ENCODE measurements around the gene CEPT1.

CEPT1 gene

DNA sequence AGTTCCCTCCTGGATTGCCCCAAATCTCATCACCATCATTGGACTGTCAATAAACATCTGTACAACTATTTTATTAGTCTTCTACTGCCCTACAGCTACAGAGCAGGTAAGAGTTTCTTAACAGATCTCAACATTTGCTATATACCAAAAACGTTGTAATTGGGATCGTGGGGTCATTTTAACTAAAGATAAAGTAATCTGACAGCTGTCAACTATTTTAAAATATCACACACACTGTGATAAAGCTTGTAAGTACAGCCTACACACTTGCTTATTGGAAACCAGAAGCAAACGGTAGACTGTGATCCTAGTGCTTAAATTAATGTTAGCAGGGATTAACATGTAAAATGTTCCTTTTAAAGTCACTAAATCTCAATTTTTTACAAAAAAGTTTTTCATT, 7.9 kb downstream of the CEPT1 start:
- no peak for DNase-seq

DNA sequence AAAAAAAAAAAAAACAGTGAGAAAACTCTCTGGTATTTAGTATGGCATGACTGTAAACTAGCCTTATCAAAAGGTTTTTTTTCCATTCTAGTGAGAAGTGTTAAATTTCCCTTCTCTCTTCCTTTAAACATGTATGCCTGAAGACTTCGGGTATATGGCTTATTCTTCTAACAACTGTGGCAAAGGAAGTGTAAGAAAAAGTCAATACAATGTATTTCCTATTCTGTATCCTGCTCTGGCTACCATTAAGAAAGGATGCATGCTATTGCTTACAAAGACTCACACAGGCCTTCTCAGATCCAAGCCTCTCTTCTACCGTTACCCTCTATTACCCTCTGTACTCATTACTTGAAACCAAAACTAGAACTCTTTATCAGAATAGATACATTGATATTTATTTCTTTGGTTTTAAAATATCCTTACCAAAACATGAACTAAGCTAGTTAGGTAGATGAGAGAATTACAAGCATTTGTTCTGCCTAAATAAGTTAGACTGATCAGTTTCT, 8.4 kb downstream of the CEPT1 start:
- no peak for DNase-seq

DNA sequence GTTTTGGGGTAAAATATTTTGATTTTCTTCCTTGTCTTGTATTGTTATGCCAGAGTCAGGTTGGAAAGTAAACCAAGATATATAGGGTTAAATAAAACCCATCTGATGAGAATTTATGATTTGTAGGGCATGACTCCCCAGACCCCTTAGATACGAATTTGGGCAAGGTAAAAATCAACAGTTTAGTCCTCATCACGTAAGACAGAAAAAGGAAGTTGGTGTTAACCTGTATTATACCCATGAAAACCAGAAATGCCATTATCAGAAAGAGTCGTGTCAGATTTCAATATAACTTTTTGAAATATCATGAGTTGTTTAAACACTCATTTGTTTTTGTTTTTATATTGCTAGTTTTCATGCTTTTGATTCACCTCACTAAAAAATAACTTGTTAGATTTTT, 11.8 kb downstream of the CEPT1 start:
- no peak for DNase-seq

DNA sequence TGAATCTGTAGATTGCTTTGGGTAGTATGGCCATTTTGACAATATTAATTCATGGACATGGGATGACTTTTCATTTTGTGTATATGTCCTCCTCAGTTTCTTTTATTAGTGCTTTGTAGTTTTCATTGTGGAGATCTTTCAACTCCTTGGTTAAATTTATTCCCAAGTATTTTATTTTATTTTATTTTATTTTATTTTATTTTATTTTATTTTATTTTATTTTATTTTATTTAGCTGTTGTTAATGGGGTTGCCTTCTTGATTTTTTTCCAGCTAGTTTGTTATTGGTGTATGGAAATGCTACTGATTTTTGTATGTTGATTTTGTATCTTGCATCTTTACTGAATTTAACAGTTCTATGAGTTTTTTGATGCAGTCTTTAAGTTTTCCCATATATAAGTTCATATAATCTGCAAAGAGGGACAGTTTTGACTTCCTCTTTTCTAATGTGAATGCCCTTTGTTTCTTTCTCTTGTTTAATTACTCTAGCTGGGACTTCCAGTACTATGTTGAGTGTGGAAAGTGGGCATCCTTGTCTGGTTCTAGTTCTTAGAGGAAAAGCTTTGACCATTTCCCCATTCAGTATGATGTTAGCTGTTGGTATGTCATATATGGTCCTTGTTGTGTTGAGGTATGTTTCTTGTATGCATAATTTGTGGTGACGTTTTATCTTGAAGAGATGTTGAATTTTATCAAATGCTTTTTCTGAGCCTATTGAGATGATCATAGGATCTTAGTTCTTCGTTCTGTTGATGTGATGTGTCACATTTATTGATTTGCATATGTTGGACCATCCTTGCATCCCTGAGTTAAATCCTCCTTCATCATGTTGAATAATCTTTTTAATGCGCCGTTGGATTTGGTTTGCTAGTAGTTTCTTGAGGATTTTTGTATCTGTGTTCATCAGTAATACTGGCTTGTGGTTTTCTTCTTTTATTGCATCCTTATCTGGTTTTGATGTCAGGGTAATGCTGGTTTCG, 14.3 kb downstream of the CEPT1 start:
- no peak for DNase-seq

DNA sequence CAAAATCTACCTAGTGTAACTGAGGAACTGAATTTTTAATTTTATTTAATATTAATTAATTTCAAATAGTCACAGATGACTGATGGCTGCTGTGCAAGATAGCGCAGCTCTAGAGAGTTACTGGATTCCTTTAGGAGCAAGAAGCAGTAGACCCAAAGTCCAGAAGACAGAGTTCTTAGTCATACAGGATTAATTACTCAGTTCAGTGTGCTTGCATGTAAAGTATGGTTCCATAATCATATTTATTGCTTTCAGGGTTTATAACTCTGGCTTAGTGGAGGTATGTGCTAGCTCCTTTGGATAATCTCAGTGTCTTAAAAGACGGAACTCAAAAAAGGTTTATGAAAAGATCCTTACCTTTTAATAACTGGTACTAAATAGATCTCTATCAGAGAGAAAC, 17.4 kb downstream of the CEPT1 start:
- no peak for DNase-seq

DNA sequence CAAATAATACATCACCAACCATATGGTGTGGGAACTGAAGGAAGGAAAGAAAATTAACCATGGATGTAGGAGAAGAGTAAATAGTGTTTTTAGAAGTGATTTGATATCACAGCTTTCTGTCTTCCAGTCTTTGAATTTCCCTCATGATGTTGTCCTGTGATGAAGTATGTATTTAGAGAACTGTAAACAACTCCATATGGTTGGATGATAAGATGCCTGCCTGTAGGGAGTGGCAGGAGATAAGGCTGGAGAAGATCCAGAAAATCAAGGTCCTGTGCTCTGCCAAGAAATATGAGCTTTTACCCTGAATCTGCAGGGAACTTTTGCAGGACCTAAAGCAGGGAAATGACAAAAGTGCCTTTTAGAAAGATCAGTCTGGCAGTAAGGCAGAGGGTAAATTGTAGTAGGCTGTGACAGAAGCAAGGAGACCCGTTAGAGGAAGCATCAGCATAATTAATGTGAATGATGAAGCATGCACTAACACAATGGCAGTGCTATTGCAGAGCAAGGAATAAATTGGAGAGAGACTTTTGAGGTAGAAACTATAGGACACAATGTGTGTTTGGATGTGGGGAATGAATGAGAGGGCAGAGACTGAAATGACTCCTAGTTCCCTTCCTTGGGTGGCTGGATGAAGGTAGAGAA, 21.9 kb downstream of the CEPT1 start:
- no peak for DNase-seq

DNA sequence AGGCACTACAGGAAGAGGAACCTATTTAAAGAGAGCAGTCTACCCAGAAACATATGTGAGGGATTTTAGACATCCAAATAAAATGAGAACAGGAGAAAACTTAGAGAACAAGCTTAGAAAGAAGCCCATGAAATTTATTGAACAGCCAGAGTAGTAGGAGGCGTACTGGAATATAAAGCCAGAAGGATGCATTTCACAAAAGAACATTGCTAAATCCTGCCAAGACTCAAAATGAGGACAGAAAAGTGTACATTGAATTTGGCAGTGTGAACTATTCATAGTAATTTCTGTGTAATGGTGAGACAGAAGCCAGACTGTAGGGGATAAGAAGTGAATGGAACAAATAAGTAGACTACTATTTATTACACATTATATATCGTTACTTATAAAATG, 22.5 kb downstream of the CEPT1 start:
- DNase-seq: no peak

DNA sequence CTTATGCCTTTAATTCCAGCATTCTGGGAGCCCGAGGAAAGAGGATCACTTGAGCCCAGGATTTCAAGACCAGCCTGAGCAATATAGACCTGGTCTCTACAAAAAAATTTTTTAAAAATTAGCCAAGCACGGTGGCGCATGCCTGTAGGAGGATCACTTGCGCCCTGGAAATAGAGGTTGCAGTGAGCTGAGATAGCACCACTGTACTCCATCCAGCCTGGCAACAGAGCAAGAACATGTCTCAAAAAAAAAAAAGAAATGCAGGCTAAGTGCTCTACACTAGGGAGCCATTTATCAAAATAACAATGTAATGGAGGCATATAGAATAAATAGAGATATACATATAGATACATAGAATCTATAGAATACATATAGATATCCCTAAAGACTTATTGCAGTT, 23.3 kb downstream of the CEPT1 start:
- no peak for DNase-seq

DNA sequence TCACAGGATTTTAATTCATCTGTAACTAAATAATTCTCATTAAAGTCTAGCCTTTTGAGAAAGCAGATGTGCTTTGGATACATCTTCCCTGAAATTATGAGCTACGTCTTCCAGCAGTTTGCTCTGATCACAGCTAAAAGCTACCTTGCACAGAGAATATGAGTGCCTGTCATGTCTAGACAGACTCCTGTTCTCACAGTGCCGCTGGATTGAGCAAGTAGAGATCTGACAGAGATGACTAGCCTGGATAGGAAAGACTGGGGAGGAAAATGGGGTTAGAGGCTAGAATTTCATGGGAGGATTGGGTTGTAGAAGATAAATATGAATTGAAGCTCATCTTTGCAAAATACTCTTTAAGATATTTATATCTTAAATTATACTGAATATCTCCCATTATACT, 24.1 kb downstream of the CEPT1 start:
- no peak for DNase-seq

DNA sequence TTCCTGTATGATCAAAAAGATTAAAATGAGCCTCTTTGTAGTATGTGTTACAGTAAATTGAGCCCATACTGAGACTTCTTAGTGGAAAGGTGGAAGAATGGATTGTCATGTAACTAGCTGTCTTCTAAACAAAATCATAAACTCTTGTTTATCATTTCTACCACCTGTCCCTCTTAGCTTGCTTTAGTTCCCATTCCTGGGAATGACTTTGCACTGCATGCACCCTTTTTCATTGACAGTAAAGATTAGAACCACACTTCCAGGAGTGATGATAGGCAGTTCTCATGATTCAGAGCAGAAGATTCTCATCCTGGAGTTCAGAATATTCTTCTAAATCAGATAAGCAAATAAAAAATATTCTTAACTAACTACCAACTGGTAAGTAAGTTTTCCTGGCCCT, 32.4 kb downstream of the CEPT1 start:
- DNase-seq: no peak

DNA sequence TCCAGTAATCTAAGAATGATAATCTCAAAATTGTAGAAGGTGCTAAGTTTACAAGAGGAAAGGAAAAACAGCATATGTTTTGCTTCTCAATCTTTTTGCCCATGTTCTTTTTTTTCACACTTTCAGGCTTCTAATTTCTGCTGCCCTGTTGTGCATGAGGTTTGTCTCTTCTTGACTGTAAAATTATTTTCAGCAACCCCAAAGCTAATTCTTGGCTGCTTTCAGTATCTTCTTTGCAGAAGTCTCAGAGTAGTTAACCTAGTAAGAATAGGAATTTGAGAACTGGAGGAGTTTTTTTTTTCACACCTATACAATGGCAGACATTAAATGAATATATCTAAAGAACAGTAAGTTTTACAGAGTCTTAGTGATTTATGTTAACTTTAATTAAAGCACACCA, 34.0 kb downstream of the CEPT1 start:
- no peak for DNase-seq

DNA sequence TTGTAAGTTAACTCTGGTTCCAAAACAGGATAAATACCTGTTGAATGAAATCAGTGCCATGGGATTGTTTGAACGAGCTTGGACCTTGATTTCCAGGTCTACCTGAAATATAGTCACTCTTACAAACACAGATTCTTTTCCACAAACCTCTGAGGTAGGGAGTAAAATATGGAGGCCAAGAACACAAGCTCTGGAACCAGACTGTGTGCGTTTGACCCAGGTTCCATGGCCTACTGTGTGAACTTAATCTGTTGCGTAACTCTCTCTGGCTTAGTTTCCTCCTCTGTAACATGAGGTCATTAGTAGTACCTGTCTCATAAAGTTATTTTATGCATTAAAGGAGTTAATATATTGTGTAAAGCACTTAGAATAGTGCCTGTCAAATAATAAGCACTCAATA, 35.3 kb downstream of the CEPT1 start:
- no peak for DNase-seq

DNA sequence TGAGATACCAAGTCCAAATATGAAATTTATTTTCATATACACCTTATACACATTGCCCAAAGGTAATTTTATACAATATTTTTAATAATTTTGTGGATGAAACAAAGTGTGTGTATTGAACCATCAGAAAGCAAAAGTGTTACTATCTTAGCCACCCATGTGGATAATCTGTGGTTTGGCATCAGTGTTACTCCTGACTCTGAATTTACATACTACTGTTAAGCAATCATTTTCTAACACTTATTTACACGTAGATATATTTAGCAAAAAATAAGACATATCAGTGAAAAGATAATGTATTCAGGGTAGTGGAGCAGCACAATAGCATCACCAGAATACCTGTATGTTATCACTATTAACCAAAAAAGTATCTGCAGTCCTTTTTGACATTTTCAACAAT, 36.7 kb downstream of the CEPT1 start:
- no peak for DNase-seq

DNA sequence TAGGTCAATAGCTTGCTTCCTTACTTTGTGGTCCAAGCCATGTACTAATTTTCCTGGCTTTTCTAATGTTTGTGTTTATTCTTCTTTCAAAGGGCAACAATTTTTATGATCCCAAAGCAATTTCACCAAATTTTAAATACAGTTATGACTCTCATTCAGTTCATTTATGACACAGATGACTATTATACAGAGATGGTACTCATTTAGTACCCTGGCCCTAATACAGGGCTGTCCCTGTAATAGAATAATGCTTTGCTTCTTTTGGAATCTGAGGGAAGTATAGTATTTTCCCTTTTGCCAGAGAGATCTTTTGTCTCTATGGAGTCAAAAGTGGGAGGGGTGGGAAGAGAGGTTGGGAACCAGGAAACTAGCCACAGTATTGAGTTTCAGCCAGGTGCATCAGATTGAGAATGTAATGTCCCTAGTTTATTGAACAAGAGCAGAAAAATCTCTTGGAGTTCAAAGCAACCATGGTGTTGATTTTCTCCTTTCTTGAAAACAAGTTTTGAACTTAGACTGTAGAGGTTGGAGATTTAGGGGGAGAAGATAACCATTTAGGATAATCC, 40.0 kb downstream of the CEPT1 start:
- no peak for DNase-seq

DNA sequence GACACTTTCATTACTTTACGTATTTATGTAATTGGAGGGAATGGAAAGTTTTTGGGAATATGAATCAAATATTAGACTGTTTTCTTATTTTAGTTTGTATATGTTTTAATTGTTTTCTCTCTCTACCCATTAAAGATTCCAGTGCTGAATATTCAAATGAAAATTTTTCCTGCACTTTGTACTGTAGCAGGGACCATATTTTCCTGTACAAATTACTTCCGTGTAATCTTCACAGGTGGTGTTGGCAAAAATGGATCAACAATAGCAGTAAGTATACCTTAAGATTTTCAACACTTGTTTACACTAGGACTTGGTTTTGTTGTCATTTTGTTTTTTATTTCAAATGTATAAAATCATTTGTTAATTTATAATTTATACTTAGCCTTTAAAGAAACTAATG, 42.0 kb downstream of the CEPT1 start:
- no peak for DNase-seq

DNA sequence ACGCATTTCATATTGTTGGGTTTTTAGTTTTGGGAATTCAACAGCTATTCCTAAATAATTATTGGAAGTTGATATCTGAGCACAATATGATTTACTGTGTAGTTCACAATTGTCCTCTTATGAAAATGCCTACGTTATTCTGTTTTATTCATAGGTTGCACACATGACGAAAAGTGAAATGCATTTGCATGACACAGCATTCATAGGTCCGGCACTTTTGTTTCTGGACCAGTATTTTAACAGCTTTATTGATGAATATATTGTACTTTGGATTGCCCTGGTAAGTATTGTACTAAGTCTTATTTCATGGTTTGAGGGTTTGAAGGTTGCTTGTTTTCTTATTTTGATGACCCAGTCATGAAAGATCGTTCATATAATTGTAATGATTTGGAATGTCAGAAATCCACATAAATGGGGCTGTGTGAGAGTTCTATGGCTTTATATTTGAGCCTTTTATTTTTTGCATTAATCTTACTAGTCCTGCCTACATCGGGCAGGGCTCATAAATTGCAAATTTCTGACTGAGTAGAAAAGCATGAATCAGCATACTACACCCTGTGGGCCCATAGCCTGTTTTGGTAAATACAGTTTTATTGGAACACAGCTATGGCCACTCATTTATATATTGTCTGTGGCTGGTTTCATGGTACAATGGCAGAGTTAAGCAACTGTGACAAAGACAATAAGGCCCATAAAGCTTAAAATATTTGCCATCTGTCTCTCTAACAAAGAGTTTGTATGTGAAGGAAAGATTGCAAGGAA, 43.5 kb downstream of the CEPT1 start:
- DNase-seq: no peak

DNA sequence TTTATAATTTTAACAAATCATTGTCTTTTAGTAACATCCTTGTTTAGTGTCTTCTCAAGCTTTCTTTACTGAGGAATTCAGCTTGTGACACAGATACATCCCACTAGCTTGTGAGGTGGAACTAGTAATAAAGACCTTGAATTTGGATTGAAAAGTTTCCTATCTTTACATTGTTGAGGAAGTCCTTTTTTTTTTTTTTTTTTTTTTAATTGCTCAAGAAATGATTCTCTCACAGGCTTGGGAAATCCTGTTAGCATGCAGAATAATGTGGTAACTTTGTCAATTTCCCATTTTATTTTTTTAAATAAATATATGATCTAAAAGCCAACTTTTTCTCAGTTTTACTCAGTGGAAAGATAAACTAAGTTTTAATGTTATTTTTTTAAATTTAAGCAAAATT, 44.6 kb downstream of the CEPT1 start:
- no peak for DNase-seq

DNA sequence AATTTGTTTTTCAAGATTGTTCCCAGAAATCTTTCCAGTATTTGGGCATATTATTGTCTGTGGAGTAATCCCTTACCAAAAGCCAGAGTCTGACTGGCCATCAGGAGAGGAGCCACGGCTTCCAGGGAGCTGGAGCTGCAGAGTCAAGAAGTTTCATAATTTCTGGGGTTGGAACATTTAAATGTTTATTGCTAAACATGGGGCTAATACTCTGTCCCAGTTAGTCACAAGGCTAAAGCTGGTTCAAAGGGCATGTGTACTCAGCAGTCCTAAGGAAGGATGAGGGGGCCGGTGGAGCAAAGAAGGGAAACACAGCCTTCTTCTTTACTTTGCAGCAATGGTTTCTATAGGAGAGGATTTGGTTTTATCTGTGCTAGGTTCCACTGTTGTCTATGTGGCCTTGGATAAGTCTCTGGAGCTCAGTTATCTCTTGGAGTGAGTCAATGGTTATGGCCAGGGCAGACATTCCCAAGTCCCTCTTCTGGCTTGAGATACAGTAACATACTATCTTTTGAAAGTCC, 51.0 kb downstream of the CEPT1 start:
- no peak for DNase-seq

DNA sequence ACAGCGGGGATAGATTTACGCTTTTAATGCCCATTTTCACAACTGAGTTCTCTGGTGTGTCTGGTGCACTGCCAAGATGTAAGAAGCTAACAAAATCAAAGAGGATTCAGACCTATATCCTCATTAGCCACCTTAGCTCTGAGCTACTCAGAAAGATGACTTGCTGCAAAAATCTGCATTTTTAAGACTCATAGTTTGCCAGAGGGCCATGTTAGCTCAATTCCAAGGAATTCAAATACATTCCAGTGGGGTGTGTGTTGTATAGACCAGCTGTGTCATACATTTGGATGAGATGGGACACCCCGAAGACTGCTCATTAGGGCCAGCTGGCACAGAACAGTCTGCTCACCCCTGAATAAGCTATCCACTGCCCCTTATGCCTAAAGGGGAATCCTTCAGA, 51.5 kb downstream of the CEPT1 start:
- DNase-seq: no peak

DNA sequence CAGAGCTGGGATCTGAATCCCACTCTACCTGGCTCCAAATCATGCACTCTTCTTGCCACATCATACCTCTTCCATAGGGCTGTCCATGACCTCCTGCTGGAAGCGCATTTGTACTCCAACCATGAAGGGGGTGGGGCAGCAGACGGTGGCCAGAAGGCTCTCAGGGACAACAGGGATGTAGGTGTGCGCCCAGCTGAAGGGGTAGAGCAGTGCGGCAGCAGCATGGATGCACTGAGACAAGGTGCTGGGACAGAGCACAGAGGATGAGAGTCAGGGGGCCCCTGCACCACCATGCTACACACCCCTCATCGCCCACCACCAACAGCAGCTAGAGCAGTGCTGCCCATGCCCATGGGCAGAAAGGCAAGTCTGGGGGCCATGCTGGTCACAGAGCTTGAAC, 52.1 kb downstream of the CEPT1 start:
- DNase-seq: no peak

DNA sequence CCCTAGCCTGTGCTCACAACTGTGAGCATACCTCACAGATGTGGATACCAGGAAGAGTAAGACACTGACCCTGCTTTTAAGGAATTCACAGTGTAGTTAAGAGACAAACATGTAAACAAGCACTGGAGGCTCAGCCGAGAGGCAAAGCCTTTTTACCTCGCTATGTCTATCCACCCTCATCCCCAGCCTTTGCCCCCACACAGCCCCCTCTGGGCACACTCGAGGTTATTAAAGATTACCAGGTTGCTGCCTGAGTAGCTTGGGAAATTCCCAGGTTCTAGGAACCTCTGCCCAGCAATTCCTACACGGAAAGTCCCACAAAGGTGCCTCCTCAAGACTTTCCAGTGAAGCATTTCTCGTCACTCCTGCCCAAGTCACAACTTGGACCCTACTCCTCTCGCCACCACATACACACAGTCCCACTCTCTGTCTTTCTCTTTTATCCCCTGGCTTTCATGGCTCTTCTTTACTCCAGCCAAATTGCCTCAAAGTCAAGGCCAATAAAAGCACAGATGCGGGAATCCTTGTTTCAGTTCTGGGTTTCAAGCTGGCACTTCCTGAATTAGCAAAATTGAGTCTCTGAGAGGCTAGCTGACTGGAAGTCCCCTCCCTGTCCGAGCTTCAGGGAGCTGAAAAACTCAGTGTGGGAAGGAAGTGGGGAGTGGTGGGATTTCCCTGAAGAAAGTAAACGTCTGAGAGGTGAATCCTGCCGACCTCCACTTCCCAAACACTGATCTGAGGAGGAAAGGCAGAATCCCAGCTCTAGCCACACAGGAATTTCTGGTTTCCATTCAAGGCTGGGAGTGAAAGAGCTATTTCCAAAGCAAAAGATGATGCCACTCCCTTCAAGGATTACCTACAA, 52.9 kb downstream of the CEPT1 start:
- peak; percentile 48 for DNase-seq

Measured in CD4-positive, alpha-beta T cell treated with Interleukin-17A for 1 hour (primary cell).